ENCODE results near the gene MRPS35. TPM values are rescaled to one million over a fixed set of nuclear protein-coding genes. Genes with fewer than 3 reads are reported as not detected.

The MRPS35 gene
- total RNA-seq: 10 to 100 TPM; 25.7 to 61.8 (median 56.3) TPM

- DNase-seq: peak; percentile 38
- TF ChIP-seq POLR2A (IDR thresholded peaks at IDR 0.05) (peak in 3 of 4 donors; percentile 13 to 73 (median 37)), CTCF (IDR thresholded peaks at IDR 0.05) (peak in 2 of 6 experiments; percentile 4 to 34)
- Histone ChIP-seq H3K4me3 (peak within 1 kb of the TSS; percentile 66 to 98 (median 86)), H3K36me3 (peaks cover 0 to 24% (median 0%) of the 10 kb centered on the region in 3 donors), H3K9me3 (no peaks in the 10 kb centered on the region), H3K27me3 (no peaks in the 10 kb centered on the region), H3K27ac (peak within 1 kb of the TSS; percentile 81 to 91 (median 90)), H3K4me1 (peaks cover 7 to 50% (median 22%) of the 10 kb centered on the region in 3 donors)
- WGBS, 2 donors: 0% methylated on average over 17 to 20 of the region's 46 CpGs
- intact Hi-C loops (cut with DNase I): no loop called here
Measured at GRCh38 chr12:27710592-27711316, at the start of gene MRPS35. Gene MRPS35 (plus strand): TSS chr12:27710832. CDS start chr12:27710844, 12 bp downstream.

- Histone ChIP-seq H3K4me1 (no peaks in the 10 kb centered on the region), H3K27ac (no peak overlapping the region), H3K36me3 (peaks cover 6 to 96% (median 15%) of the 10 kb centered on the region in 3 donors), H3K4me3 (no peak overlapping the region), H3K27me3 (no peaks in the 10 kb centered on the region), H3K9me3 (no peaks in the 10 kb centered on the region)
- 78 to 80% methylated on average over 3 of the region's 3 CpGs for WGBS, 2 donors
- no peak for DNase-seq
- TF ChIP-seq POLR2A (IDR thresholded peaks at IDR 0.05): no peak
- TF ChIP-seq CTCF (IDR thresholded peaks at IDR 0.05): no peak
- intact Hi-C loops (cut with DNase I): no loop called here
Measured at GRCh38 chr12:27665704-27666103, 44.9 kb upstream of the MRPS35 start.

GRCh38 chr12:27666510-27666909 lies 44.1 kb upstream of the MRPS35 start:
- no peaks in the 10 kb centered on the region for H3K4me1 ChIP-seq
- TF ChIP-seq POLR2A (IDR thresholded peaks at IDR 0.05): no peak
- no peak for TF ChIP-seq CTCF (IDR thresholded peaks at IDR 0.05)
- H3K27ac ChIP-seq: no peak overlapping the region
- H3K9me3 ChIP-seq: no peaks in the 10 kb centered on the region
- no peak overlapping the region for H3K4me3 ChIP-seq
- H3K27me3 ChIP-seq: no peaks in the 10 kb centered on the region
- 47 to 60% methylated on average over 3 of the region's 3 CpGs for WGBS, 2 donors
- no peak for DNase-seq
- peaks cover 6 to 96% (median 15%) of the 10 kb centered on the region in 3 donors for H3K36me3 ChIP-seq
- intact Hi-C loops (cut with DNase I): no loop called here

GRCh38 chr12:27667540-27667939 lies 43.1 kb upstream of the MRPS35 start:
- 77 to 88% methylated on average over 4 to 6 of the region's 6 CpGs for WGBS, 2 donors
- DNase-seq: no peak

More at GRCh38 chr12:27667540-27667939, 43.1 kb upstream of the MRPS35 start:
- no peaks in the 10 kb centered on the region for H3K9me3 ChIP-seq
- no peak overlapping the region for H3K4me3 ChIP-seq
- no peaks in the 10 kb centered on the region for H3K27me3 ChIP-seq
- TF ChIP-seq CTCF (IDR thresholded peaks at IDR 0.05) (no peak), POLR2A (IDR thresholded peaks at IDR 0.05) (no peak)
- no peaks in the 10 kb centered on the region for H3K4me1 ChIP-seq
- H3K27ac ChIP-seq: no peak overlapping the region
- intact Hi-C loops (cut with DNase I): no loop called here
- peaks cover 6 to 96% (median 15%) of the 10 kb centered on the region in 3 donors for H3K36me3 ChIP-seq

All from esophagus squamous epithelium (tissue), 5 donors.